Activated CD8-positive, alpha-beta memory T cell treated with anti-CD3 and anti-CD28 coated beads for 4 hours (primary cell): ENCODE results near the gene KMT2B.
"Not testable (repeated sequence)": the region's sequence is repeated elsewhere in the genome, so short reads cannot be mapped to it uniquely, and the experiment has no call there.

ENCODE experiments used
- DNase-seq, 2 donors: peaks; one replicate each; pipeline ENCODE4 v3.0.0-alpha.2; 2020; ENCODE audit warnings: low read depth in 2 of 2

KMT2B gene

GRCh38 chr19:35755550-35756376, 38.0 kb downstream of the KMT2B start:
- peak in 1 of 2 donors; percentile 25 for DNase-seq

GRCh38 chr19:35756377-35757230, 38.8 kb downstream of the KMT2B start, which contains the start of gene HSPB6:
HSPB6 (minus strand) TSS chr19:35757029; CDS start chr19:35757008, 21 bp downstream.
- no peak for DNase-seq

DNA sequence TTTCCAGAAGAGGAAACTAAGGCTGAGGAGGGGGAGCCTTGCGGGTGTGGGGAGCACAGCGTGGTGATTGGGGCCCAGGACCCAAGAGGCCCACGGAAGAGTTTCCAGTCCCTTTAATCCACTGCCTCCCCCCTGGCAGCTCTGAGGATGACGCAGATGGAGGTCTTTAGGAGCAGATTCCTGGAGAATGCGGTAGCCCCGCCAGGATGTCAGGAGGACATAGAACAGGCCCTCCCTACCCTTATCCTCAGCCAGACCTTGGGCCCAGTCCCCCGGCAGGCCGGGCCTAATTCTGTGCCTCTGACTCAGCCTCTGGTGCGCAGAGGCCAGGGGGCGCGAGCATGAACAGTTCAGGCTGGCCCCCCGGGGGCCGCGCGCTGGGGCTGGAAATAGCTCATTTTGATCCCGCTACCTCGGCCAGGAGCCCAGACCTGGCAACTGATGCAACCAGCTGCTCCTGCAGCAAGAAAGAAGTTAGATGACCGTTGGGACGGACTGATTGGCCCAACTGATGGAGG, 39.5 kb downstream of the KMT2B start:
- DNase-seq, result no peak

DNA sequence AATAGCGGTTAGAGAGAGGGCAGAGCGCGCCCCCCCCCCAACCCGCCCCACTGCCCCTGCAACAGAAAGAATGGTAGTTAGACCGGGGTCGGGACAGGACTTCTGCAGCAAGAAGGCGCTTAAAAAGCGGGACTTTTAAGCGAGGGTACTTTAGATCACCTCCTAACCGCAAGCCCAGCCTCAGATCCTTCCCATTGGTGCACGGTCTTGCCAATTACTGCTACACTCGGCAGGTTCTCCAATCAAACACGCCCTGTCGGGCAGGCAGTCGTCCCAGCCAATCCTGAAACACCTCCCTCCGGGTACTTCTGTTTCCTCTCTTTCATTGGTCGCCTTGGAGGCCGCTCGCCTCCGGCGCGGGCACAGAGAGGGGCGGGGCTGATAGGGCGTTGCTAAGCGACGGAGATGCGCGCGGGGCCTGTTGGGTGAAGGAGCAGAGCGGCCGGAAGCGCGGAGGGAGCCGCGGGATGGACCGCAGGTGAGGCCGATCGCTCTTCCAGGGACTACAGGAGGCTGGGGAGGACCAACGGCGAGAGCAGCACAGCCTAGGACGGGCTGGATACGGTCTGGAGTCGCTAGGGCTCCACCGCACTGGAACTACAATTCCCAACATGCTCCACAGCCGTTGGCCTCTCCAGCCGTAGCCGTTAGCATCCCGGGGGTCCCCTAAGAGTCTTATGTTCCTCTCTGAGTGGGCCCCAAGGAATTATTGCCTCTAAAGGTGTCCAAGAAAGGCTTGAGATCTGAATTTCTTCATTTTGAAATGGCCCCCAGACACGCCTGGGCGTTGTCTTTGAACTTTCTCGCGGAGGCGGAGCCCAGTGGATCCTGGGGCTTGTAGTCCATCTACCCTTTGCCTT, 40.2 kb downstream of the KMT2B start, which contains the start of gene PROSER3:
TSS of gene PROSER3 (plus strand) at position 428 of the 860 bp plus-strand sequence. CDS start at position 468, 40 bp downstream.
- peak; percentile 96 to 98 for DNase-seq

- no peak for DNase-seq
Observed at GRCh38 chr19:35759697-35760096, 41.9 kb downstream of the KMT2B start.

- no peak for DNase-seq
Observed at GRCh38 chr19:35760711-35761349, 43.0 kb downstream of the KMT2B start.

- no peak for DNase-seq
Observed at GRCh38 chr19:35764432-35765315, 46.9 kb downstream of the KMT2B start.

GRCh38 chr19:35766571-35767104, 48.8 kb downstream of the KMT2B start:
- DNase-seq, result no peak

- no peak for DNase-seq
Observed at GRCh38 chr19:35767288-35768081, 49.7 kb downstream of the KMT2B start.

DNA sequence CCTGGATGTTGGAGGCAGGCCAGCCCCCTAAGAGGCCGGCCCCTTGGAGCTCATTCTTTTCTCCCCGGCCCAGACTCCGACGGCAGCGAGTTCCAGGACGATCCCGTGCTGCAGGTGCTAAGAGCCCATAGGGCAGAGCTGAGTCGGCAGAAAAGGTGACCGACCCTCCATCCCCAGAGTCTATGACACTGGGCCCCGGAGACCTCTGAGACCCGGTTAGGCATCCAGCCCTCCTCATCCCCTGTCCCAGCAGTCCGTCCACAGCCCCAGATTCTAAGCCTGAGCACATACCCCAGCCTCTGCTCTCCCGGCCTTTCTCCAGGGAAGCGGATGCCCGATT, 50.2 kb downstream of the KMT2B start:
- DNase-seq, result no peak

DNA sequence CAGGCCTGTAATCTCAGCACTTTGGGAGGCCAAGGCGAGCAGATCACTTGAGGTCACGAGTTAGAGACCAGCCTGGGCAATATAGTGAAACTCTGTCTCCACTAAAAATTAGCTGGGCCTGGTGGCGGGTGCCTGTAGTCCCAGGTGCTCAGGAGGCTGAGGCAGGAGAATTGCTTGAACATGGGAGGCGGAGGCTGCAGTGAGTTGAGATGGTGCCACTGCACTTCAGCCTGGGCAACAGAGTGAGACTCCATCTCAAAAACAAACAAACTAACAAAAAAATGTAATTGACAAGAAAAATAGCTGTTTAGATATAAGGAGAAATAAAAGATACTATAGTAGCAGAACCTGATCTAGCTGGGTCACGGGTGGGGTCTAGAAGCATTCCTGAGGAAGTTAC, 54.6 kb downstream of the KMT2B start:
- DNase-seq, result not testable (repeated sequence)

DNA sequence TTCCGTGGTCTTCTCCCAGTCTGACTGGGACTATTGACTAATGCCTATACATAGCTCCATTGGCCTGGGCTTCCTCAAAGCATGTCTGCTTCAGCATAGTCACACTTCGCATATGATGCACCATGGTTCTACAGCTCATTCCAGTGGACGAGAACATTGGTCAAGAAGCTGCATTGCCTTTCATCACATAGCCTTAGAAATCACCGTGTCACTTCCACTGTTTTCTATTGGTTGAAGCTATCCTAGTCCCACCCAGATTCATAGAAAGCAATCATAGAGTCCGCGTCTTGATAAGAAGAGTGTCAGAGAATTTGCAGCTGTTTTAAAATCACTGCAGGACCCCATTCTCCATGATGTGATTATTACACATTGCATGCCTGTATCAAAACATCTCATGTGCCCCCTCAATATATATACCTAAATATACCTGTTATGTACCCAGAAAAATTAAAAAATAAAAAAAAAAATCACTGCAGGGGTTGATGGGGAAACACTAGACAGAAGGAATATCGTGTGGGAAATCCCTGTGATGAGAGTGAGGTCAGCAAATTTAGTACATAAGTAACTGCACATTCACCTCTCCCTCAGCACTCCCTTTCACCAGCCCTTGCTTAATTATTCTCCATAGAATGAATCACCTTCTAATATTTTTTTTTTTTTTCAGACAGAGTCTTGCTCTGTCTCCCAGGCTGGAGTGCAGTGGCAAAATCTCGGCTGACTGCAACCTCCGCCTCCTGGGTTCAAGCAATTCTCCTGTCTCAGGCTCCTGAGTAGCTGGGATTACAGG, 55.4 kb downstream of the KMT2B start:
- no peak for DNase-seq

GRCh38 chr19:35774274-35775045, 56.7 kb downstream of the KMT2B start:
- DNase-seq, result no peak

- no peak for DNase-seq
Observed at GRCh38 chr19:35775046-35775297, 57.2 kb downstream of the KMT2B start.

- DNase-seq, result peak; percentile 97
Observed at GRCh38 chr19:35775298-35776101, 57.7 kb downstream of the KMT2B start, which contains the start of gene ARHGAP33. ARHGAP33 (plus strand) TSS chr19:35775564; CDS start chr19:35775659, 95 bp downstream.

GRCh38 chr19:35776102-35776788, 58.4 kb downstream of the KMT2B start:
- DNase-seq, result no peak
